Measurements from ENCODE around the gene FCRLA.

DNA sequence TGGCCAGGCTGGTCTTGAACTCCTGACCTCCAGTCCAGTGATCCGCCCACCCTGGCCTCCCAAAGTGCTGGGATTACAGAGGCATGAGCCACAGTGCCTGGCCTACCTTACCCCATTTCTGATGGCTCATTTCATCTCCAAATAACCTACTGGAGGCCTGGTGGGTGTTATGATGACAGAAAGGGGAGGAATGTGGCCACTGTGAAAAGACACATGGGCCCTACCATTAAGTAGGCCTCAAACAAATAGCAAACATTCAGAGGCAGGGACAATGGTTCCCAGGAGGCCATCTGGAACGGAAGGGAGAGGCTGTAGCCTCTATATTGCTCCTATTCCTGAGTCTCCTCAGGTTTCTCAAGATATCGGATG lies 932 bp upstream of the FCRLA start:
- TF ChIP-seq, protein P1, sequence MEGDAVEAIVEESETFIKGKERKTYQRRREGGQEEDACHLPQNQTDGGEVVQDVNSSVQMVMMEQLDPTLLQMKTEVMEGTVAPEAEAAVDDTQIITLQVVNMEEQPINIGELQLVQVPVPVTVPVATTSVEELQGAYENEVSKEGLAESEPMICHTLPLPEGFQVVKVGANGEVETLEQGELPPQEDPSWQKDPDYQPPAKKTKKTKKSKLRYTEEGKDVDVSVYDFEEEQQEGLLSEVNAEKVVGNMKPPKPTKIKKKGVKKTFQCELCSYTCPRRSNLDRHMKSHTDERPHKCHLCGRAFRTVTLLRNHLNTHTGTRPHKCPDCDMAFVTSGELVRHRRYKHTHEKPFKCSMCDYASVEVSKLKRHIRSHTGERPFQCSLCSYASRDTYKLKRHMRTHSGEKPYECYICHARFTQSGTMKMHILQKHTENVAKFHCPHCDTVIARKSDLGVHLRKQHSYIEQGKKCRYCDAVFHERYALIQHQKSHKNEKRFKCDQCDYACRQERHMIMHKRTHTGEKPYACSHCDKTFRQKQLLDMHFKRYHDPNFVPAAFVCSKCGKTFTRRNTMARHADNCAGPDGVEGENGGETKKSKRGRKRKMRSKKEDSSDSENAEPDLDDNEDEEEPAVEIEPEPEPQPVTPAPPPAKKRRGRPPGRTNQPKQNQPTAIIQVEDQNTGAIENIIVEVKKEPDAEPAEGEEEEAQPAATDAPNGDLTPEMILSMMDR (IDR thresholded peaks at IDR 0.05): no peak
- no peak for TF ChIP-seq POLR2A (IDR thresholded peaks at IDR 0.05)
